ENCODE results near the gene COPS6.

COPS6 gene

DNA sequence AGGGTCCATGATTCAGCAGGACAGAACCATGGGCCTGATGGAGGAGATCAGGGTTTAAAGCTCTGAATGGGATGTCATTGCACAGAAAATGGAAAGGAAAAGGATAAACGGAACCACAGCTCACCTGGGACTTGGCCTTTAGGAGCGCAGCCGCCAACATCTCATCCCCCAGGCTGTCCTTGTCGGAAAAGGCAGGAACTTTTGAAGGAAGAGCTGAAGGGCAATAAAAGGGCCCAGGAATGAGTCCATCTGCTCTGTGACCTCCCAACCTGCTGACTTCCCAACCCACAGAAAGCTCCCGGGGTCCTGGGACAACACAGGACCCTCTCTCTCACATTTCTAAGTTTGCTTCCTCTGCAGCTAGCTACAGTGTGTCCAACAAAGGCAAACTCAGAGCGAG, 13.4 kb upstream of the COPS6 start:
- no peak overlapping the region for H3K4me3 ChIP-seq (ENCODE audit: low read depth, low read length, poor library complexity, severe bottlenecking)
- H3K4me1 ChIP-seq (ENCODE audit: insufficient read depth, low read length, severe bottlenecking), result peaks cover 2% of the 10 kb centered on the region
- no peaks in the 10 kb centered on the region for H3K27me3 ChIP-seq (ENCODE audit: insufficient read depth, low read length)
- H4K20me1 ChIP-seq (ENCODE audit: insufficient read depth, low read length), result no peaks in the 10 kb centered on the region
- H3K9me2 ChIP-seq (ENCODE audit: low read depth, low read length), result no peaks in the 10 kb centered on the region
- no peak overlapping the region for H3K9ac ChIP-seq (ENCODE audit: low read length)
- 0 out of 2 replicates have a peak, but pooled peaks cover 5% of the 10 kb centered on the region for H3F3A ChIP-seq (ENCODE audit: insufficient read depth, low read length)
- no peak overlapping the region for H3K27ac ChIP-seq (ENCODE audit: low read depth, low read length, poor library complexity, severe bottlenecking)
- H3K36me3 ChIP-seq (ENCODE audit: insufficient read depth, low read length), result peaks cover 87% of the 10 kb centered on the region
- TF ChIP-seq, protein P1, sequence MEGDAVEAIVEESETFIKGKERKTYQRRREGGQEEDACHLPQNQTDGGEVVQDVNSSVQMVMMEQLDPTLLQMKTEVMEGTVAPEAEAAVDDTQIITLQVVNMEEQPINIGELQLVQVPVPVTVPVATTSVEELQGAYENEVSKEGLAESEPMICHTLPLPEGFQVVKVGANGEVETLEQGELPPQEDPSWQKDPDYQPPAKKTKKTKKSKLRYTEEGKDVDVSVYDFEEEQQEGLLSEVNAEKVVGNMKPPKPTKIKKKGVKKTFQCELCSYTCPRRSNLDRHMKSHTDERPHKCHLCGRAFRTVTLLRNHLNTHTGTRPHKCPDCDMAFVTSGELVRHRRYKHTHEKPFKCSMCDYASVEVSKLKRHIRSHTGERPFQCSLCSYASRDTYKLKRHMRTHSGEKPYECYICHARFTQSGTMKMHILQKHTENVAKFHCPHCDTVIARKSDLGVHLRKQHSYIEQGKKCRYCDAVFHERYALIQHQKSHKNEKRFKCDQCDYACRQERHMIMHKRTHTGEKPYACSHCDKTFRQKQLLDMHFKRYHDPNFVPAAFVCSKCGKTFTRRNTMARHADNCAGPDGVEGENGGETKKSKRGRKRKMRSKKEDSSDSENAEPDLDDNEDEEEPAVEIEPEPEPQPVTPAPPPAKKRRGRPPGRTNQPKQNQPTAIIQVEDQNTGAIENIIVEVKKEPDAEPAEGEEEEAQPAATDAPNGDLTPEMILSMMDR (IDR thresholded peaks at IDR 0.05; ENCODE audit: low read length), result no peak
- TF ChIP-seq EZH2 (IDR thresholded peaks at IDR 0.05; ENCODE audit: borderline replicate concordance, low read length), result no peak
- no peaks in the 10 kb centered on the region; the same call in 1 of the 2 replicates for H3K79me2 ChIP-seq (ENCODE audit: insufficient read depth, low read length)
- no peak overlapping the region for H3K4me2 ChIP-seq (ENCODE audit: low read length)
- peaks cover 27% of the 10 kb centered on the region for H3K9me3 ChIP-seq (ENCODE audit: low read length)
- H2AFZ ChIP-seq (ENCODE audit: low read length), result no peak overlapping the region

DNA sequence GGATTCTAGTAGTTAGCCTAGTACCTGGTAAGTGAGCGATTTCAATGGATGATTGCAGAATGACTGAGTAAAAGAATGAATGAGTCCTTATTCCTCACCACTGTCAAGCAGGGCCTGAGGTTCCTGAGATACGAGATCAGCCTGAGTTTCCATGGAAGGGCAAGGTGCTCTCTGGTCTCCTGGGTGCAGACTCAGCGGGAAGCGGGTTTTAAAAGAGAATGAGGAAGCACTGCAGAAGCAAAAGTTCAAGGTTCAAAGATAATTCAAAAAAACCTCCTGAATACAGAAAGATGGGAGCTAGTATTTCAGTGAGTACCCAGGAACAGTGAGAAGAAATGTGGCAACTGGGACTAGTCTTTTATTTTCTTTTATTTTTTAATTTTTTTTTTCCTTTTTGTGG, 11.6 kb upstream of the COPS6 start:
- Histone ChIP-seq H3K27me3 (ENCODE audit: insufficient read depth, low read length) (no peaks in the 10 kb centered on the region), H3K4me1 (ENCODE audit: insufficient read depth, low read length, severe bottlenecking) (peaks cover 12% of the 10 kb centered on the region), H3K4me2 (ENCODE audit: low read length) (no peak overlapping the region), H3K79me2 (ENCODE audit: insufficient read depth, low read length) (peaks cover 6% of the 10 kb centered on the region), H3K9ac (ENCODE audit: low read length) (no peak overlapping the region), H4K20me1 (ENCODE audit: insufficient read depth, low read length) (no peaks in the 10 kb centered on the region), H3K27ac (ENCODE audit: low read depth, low read length, poor library complexity, severe bottlenecking) (no peak overlapping the region), H3K4me3 (ENCODE audit: low read depth, low read length, poor library complexity, severe bottlenecking) (no peak overlapping the region), H3K9me2 (ENCODE audit: low read depth, low read length) (no peaks in the 10 kb centered on the region), H3K9me3 (ENCODE audit: low read length) (peaks cover 9% of the 10 kb centered on the region), H2AFZ (ENCODE audit: low read length) (no peak overlapping the region), H3F3A (ENCODE audit: insufficient read depth, low read length) (peaks cover 5% of the 10 kb centered on the region; the same call in 1 of the 2 replicates), H3K36me3 (ENCODE audit: insufficient read depth, low read length) (peaks cover 69% of the 10 kb centered on the region)
- TF ChIP-seq EZH2 (IDR thresholded peaks at IDR 0.05; ENCODE audit: borderline replicate concordance, low read length), result no peak
- TF ChIP-seq, protein P1 (IDR thresholded peaks at IDR 0.05; ENCODE audit: low read length), result no peak

DNA sequence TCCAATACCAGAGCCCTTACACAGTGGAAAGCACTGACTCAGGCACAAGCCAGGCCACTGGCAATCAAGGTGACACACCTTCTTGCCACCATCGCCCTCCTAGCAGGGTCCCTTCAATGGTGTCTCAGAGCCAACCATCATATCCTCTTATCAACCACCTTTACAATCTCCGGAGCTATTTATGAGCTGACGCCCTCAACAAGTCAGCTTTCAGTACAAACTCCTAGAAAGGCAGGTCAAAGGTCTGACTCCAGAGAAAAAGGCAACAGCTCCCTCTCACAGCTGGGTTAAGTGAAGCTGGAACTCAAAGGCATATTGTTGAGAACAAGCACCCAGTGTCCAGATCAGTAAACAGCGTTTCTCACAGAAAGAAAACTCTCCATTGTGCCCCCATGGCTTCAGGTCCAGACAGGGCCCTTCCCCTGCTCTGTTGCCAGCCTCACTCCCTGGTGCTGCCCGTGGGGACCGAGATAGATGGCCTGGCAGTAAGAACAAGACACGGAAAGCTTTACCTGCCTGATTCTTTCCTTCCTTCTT, 9.7 kb upstream of the COPS6 start:
- H3K4me3 ChIP-seq (ENCODE audit: low read depth, low read length, poor library complexity, severe bottlenecking), result no peak overlapping the region
- no peaks in the 10 kb centered on the region for H4K20me1 ChIP-seq (ENCODE audit: insufficient read depth, low read length)
- peaks cover 50% of the 10 kb centered on the region for H3K36me3 ChIP-seq (ENCODE audit: insufficient read depth, low read length)
- peaks cover 20% of the 10 kb centered on the region for H3K4me1 ChIP-seq (ENCODE audit: insufficient read depth, low read length, severe bottlenecking)
- H3K27ac ChIP-seq (ENCODE audit: low read depth, low read length, poor library complexity, severe bottlenecking), result no peak overlapping the region
- H3K9ac ChIP-seq (ENCODE audit: low read length), result no peak overlapping the region
- H3K9me2 ChIP-seq (ENCODE audit: low read depth, low read length), result no peaks in the 10 kb centered on the region
- H3K9me3 ChIP-seq (ENCODE audit: low read length), result no peaks in the 10 kb centered on the region
- H3K27me3 ChIP-seq (ENCODE audit: insufficient read depth, low read length), result no peaks in the 10 kb centered on the region
- peaks cover 10% of the 10 kb centered on the region; the same call in 1 of the 2 replicates for H3F3A ChIP-seq (ENCODE audit: insufficient read depth, low read length)
- H3K79me2 ChIP-seq (ENCODE audit: insufficient read depth, low read length), result peaks cover 6% of the 10 kb centered on the region
- no peak overlapping the region for H3K4me2 ChIP-seq (ENCODE audit: low read length)
- TF ChIP-seq, protein P1 (IDR thresholded peaks at IDR 0.05; ENCODE audit: low read length), result no peak
- TF ChIP-seq EZH2 (IDR thresholded peaks at IDR 0.05; ENCODE audit: borderline replicate concordance, low read length), result no peak
- no peak overlapping the region for H2AFZ ChIP-seq (ENCODE audit: low read length)

Data from OCI-LY1 (cell line).